Activated gamma-delta T cell treated with anti-CD3 and anti-CD28 coated beads, Interleukin-2, amount 50 U/mL, for 16 hours (primary cell): Measurements from ENCODE around the gene RBMS3.
"Not testable (repeated sequence)": the region's sequence is repeated elsewhere in the genome, so short reads cannot be mapped to it uniquely, and the experiment has no call there.

ENCODE experiments used
- DNase-seq: peaks from one replicate; pipeline ENCODE4 v3.0.0-alpha.2; 2020; ENCODE audit warnings: low read depth

Gene RBMS3

GRCh38 chr3:29484633-29485032 lies 203.8 kb downstream of the RBMS3 start:
- no peak for DNase-seq

DNA sequence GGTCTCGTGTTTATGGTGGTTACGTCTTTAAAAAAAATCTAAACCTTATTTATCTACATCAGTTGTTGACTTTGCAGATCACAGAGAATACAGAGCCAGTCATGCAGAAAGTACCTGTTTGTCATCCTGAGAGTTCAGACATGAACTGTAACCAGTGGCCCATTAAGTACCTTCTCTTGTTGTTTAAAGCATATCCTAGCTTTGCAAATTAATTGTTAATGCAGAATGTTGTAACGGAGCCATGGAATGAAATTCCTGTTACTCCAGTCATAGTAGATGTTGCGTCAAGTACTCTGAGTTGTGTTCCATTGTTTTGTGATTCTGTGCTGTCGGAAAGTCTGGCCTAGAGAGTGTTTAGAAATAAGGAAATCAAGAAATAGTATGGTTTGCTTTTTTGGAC lies 205.2 kb downstream of the RBMS3 start:
- no peak for DNase-seq

DNA sequence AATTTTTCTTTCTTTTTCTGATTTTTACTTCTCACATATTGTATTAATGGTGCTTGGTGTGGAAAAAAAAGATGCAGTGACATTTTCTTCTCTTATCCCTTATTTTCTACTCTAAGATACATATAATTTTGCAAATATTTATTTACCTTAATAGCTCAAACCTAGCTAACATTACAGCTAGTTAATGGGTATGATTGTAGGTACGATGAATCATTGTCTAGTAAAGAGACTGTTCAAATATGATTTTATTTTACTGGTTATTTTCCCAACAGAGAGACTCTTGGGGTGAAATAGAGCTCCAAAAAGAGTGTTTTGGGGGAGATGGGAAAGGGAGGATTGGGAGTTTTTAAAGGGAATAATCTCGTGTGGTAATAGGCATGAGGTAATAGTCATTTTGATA lies 206.0 kb downstream of the RBMS3 start:
- no peak for DNase-seq

DNA sequence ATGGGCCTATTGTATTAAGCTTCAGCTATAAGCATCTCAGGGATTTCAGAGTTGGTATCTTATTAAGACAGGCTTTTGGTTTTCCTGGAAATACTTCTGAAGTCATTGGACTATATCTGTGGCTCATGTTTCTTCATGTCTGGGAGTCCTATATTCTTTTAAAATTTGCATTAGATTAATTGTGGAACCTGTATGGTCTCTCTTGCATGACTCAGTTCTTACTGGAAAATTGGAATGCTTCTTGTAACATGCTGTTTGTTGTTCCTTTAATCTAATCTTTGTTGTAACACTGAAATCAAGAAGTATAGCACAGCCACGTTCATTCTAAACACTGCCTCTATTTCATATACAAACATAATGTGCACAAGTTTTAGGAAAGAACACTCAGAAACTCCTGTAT lies 208.1 kb downstream of the RBMS3 start:
- no peak for DNase-seq

DNA sequence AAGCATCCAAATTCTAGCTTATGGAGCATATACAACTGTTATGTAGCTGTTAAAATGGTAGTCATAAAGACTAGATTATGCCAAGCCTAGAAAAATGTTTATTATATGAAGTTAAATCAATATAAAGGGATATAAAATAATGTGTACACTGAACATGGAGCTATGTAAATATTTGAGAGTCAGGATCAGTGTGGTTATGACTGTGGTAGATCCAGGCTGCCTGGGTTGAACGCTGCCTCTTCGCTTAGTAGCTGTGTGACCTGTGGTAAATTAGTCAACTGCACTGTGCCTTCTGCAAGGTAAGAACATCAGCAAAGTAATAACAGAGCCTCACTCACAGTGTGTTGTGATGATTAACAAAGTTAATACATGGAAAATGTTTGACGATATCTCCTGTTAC lies 212.2 kb downstream of the RBMS3 start:
- DNase-seq: no peak

GRCh38 chr3:29494305-29495036 lies 213.6 kb downstream of the RBMS3 start:
- no peak for DNase-seq

DNA sequence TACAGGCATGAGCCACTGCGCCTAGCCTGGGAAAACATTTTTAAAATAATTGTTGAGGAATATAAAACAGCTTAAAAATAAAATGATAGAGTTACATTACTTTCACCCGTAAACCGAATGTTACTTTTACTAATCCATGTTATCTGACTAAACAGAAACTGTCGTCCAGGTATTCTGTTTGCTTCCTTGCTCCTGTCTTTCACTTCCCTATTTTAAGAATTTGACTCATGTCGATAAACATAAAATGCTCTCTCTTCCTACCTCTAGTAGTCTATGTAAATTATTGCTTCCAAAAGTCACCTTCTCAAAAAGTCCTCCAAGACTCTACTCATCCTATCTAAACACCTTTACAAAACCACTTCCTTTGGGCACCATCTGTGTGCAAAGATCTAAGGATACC lies 216.4 kb downstream of the RBMS3 start:
- no peak for DNase-seq

DNA sequence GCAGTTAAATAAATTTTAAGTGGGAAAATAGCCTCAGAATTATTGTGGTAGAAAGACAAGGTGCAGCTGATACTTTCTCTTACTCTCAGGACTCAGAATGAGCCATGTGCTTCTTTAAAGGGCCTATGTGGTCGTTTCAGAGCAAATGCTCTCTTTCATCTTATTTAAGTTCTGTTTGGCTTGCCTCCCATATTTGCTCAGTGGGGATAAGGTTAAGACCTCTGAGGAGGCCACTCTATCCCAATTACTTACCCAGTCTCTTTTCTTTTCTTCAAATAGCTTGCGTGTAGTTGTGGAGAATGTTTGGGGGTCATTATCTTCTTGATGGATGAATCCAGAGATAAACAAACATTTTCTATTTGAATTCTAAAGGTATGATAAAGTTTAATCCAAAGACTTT lies 221.9 kb downstream of the RBMS3 start:
- no peak for DNase-seq

DNA sequence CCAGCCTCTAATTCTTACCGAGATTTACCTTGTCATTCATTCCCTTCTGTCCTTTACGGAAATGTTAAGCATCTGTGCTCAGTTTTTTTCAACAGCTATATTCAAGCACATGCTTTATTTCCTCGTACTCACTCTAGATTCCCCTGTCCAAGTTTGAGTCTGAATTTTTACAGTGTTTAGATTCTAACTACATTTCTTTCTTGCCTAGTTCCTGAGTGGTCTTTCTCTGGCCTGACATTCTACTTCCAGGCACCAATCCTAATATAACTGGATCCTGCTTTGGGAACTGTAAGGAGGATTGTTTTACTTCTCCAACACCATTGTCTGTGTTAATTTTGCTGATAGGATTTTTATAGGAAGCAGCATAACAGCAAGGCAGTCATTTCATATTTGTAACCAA lies 222.4 kb downstream of the RBMS3 start:
- no peak for DNase-seq

GRCh38 chr3:29503958-29504357 lies 223.1 kb downstream of the RBMS3 start:
- no peak for DNase-seq

DNA sequence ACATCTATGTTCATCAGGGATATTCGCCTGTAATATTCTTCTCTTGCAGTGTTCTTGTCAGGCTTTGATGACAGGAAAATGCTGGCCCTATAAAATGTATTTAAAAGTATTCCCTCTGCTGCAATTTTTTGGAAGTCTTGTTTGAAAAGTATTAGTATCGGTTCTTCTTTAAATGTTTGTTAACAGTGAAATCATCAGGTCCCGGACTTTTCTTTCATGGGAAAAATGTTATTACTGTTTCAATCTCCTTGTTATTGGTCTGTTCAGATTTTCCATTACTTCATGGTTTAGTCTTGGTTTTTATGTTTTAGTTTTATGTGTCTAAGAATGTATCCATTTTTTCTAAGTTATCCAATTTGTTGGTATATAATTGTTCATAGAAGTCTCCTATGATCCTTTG lies 225.6 kb downstream of the RBMS3 start:
- DNase-seq: no peak

GRCh38 chr3:29511701-29512100 lies 230.8 kb downstream of the RBMS3 start:
- no peak for DNase-seq

DNA sequence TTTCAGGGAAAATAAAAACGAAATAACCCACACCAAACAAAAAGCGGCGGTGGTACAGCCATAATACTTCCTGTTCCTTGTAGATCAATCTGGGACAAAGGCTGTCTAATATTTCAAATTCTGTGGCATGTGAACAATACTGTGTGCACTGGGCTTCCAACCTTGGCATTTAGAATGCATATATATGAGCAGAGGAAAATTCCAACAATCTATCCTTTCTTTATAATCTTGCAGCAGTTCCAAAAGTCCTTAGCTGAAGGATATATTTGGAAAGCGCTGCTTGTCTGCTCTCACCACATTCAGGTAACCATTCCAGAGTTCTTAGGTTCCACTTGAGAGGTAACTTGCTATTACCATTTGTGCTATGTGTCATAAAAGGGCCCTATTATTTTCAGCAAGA lies 231.8 kb downstream of the RBMS3 start:
- no peak for DNase-seq

DNA sequence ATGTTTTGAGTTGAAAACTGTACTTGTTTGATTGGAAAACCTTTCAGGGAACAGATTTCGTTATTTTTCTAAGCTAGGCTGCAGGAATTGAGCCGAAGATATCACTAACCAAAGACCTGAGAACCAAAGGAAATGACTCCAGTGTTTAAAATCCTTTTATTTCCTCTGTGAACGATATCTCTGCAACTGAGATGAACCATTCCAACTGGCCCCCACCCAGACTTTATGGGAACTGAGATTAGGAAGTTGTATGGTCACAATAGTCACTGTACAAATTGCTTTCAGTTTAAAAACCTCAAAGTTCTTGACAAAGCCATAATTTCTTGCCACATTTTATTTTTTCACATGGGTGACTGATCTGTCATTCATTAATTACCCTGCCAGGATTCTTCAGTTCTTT lies 232.4 kb downstream of the RBMS3 start:
- DNase-seq: no peak

GRCh38 chr3:29514170-29514569 lies 233.3 kb downstream of the RBMS3 start:
- no peak for DNase-seq

DNA sequence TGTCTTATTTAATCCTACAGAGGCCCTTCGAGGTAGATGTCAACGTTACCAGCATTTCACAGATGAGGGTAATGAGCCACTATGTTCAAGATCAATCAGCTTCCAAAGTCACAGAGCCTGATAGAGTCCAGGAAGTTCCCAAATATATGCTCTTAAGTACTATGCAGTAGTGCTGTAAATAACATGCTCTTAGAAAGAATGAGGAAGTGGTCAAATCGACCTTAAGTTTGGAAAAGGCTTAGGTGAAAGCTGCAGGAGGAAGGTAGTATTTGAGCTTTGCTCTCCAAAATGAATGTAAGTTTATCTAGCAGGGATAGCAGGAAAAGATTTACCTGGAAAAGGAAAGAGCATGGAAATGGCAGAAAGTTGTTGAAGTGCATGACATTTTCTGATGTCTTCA lies 234.0 kb downstream of the RBMS3 start:
- DNase-seq: no peak

DNA sequence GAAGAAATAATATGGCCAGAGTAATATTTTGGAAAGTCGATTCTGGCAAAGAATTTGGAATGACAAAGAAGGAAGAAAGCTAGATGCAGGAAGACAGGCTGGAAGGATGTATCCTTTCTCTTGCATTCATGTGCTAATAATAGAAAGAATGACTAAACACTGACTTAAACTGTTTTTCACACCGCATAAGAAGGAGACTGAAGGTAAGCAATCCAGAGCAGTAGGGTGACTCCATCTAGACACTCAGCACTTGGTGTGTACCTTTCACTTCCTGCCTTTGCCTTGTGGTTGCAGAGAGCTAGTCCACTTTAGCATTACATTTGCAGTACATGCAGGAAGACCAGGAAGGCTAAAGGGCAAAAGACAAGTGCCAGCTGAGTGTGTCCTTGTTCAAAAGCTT lies 234.6 kb downstream of the RBMS3 start:
- DNase-seq: no peak

- no peak for DNase-seq
These were observed 235.3 kb downstream of the RBMS3 start for GRCh38 chr3:29516164-29516563.

DNA sequence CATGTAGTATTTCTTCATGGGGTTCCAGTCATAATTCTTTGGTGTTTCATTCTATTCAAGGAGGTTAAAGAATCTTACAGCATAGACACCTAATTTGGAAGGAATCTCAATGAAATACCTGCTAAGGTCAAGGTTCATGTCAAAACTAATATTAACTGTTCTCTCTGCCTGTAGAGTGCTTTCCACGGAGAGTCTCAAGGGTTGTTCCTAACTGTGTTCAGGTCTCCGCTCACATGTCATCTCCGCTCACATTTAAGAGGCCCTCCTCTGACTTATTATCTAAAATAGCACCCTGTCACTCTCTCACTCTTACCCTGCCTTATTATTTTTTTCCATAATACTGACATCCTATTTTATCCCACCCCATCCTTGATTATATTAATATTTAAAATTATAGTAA lies 239.9 kb downstream of the RBMS3 start:
- no peak for DNase-seq

DNA sequence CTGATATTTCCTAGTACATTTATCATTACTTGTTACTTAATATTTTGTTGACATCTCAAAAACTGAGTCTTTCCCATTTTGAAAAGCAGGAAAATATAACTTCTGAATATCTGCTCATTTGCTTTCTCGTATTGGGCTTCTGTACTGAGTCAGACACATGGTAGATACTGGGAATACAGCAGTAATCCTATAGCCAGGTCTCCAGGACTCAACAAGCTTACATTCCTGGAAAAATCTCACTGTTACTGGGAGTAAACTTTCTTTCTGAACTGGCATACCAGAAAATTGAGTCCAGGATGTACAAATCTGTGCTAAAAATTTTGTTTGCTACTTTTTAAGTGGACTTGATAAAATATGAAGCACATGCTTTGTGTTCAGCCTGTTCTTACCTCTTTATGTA lies 240.4 kb downstream of the RBMS3 start:
- DNase-seq: no peak

DNA sequence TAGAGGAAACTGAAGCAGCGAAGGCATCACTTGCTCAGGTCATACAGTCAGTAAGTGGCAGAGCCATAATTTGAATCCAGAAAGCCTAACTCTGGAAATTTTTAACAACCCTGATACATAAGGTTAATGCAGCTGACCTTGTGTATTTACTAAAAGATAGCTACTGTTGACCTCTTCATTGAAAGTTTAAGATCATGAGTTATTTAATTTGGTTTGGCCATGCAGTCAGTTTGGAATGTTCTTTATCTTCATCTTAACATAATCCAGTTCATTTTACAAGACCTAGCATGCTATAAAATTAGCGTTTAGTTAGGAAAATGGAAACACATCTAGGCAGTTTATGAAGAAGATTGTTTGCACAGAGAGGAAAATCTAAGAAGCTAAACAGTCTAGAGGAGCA lies 240.9 kb downstream of the RBMS3 start:
- no peak for DNase-seq

GRCh38 chr3:29524433-29524832 lies 243.6 kb downstream of the RBMS3 start:
- DNase-seq: not testable (repeated sequence)

GRCh38 chr3:29525254-29525881 lies 244.5 kb downstream of the RBMS3 start:
- no peak for DNase-seq

GRCh38 chr3:29527246-29527645 lies 246.4 kb downstream of the RBMS3 start:
- DNase-seq: no peak
